ENCODE results near the gene RYK. TPM values are rescaled to one million over a fixed set of nuclear protein-coding genes. Genes with fewer than 3 reads are reported as not detected.
"Not testable (repeated sequence)": the region's sequence is repeated elsewhere in the genome, so short reads cannot be mapped to it uniquely, and the experiment has no call there.

RYK gene
- total and polyA plus RNA-seq, 2 experiments from 2014 or later: 24.9 to 94.8 TPM

GRCh38 chr3:134275110-134275509 is 24.5 kb upstream of the RYK start:
- not testable (repeated sequence) for H3K4me2 ChIP-seq; H3K36me3 Mint-ChIP-seq (ENCODE audit: low read depth); H4K20me1 ChIP-seq (replicated peaks; ENCODE audit: insufficient read depth); H3K4me1 Mint-ChIP-seq; ATAC-seq; H3K79me2 ChIP-seq (replicated peaks; ENCODE audit: insufficient read depth); H3K9me2 ChIP-seq (ENCODE audit: insufficient read depth); H3K27me3 ChIP-seq (ENCODE audit: insufficient read depth); H3K9me3 Mint-ChIP-seq; H3K27ac ChIP-seq (ENCODE audit: low read depth); H3K27me3 Mint-ChIP-seq (ENCODE audit: insufficient read depth, low read depth, poor library complexity); H3K36me3 ChIP-seq (ENCODE audit: insufficient read depth); DNase-seq (ENCODE audit: low spot score); H3K4me3 ChIP-seq; H2AFZ ChIP-seq; H3K27ac Mint-ChIP-seq; H3K4me1 ChIP-seq (ENCODE audit: insufficient read depth); H3F3A ChIP-seq (replicated peaks; ENCODE audit: low read depth); H3K4me3 Mint-ChIP-seq

GRCh38 chr3:134274571-134274970 is 23.9 kb upstream of the RYK start:
- Histone ChIP-seq H3K36me3 (ENCODE audit: insufficient read depth) (no peaks in the 10 kb centered on the region), H3K79me2 (replicated peaks; ENCODE audit: insufficient read depth) (no peaks in the 10 kb centered on the region), H3K4me1 (ENCODE audit: insufficient read depth) (no peaks in the 10 kb centered on the region), H4K20me1 (replicated peaks; ENCODE audit: insufficient read depth) (no peaks in the 10 kb centered on the region), H3F3A (replicated peaks; ENCODE audit: low read depth) (no peaks in the 10 kb centered on the region), H2AFZ (no peak overlapping the region), H3K4me2 (no peak overlapping the region), H3K9me2 (ENCODE audit: insufficient read depth) (no peaks in the 10 kb centered on the region), H3K4me3 (no peak overlapping the region), H3K27ac (ENCODE audit: low read depth) (no peak overlapping the region), H3K27me3 (ENCODE audit: insufficient read depth) (no peaks in the 10 kb centered on the region)
- DNase-seq (ENCODE audit: low spot score): no peak
- no peak overlapping the region for H3K27ac Mint-ChIP-seq
- no peak overlapping the region for H3K4me3 Mint-ChIP-seq
- no peak for ATAC-seq
- H3K4me1 Mint-ChIP-seq: 0 out of 3 replicates have a peak, but pooled peaks cover 3% of the 10 kb centered on the region
- peaks cover 3% of the 10 kb centered on the region for H3K27me3 Mint-ChIP-seq (ENCODE audit: insufficient read depth, low read depth, poor library complexity)
- TF ChIP-seq ZNF114 (CRISPR knock-in tag; IDR thresholded peaks at IDR 0.05) (no peak), EZH2 (IDR thresholded peaks at IDR 0.05; ENCODE audit: low read depth, unreplicated experiment) (no peak), EZH2phosphoT487 (IDR thresholded peaks at IDR 0.05; ENCODE audit: unreplicated experiment) (no peak), ETS1 (IDR thresholded peaks at IDR 0.05) (no peak), NANOG (IDR thresholded peaks at IDR 0.05; ENCODE audit: borderline replicate concordance) (no peak), STAT1 (IDR thresholded peaks at IDR 0.05; ENCODE audit: unreplicated experiment) (no peak)
- H3K36me3 Mint-ChIP-seq (ENCODE audit: low read depth): no peaks in the 10 kb centered on the region
- H3K9me3 Mint-ChIP-seq: no peaks in the 10 kb centered on the region

GRCh38 chr3:134267996-134268395 is 17.3 kb upstream of the RYK start:
- no peak overlapping the region for H3K4me2 ChIP-seq
- DNase-seq (ENCODE audit: low spot score): no peak
- H3K4me3 ChIP-seq: no peak overlapping the region
- peaks cover 13% of the 10 kb centered on the region for H3K9me3 Mint-ChIP-seq
- peaks cover 10% of the 10 kb centered on the region for H3K4me1 Mint-ChIP-seq
- H3K27ac ChIP-seq (ENCODE audit: low read depth): no peak overlapping the region
- H3K36me3 Mint-ChIP-seq (ENCODE audit: low read depth): 0 out of 3 replicates have a peak, but pooled peaks cover 5% of the 10 kb centered on the region
- H3K27me3 ChIP-seq (ENCODE audit: insufficient read depth): no peaks in the 10 kb centered on the region
- no peak for ATAC-seq
- H3K27ac Mint-ChIP-seq: no peak overlapping the region
- H2AFZ ChIP-seq: peak overlapping the region; percentile 12
- H3K4me1 ChIP-seq (ENCODE audit: insufficient read depth): no peaks in the 10 kb centered on the region
- H3K27me3 Mint-ChIP-seq (ENCODE audit: insufficient read depth, low read depth, poor library complexity): no peaks in the 10 kb centered on the region
- no peaks in the 10 kb centered on the region for H3K9me2 ChIP-seq (ENCODE audit: insufficient read depth)
- no peak overlapping the region for H3K4me3 Mint-ChIP-seq
- H3F3A ChIP-seq (replicated peaks; ENCODE audit: low read depth): no peaks in the 10 kb centered on the region
- H4K20me1 ChIP-seq (replicated peaks; ENCODE audit: insufficient read depth): no peaks in the 10 kb centered on the region
- no peaks in the 10 kb centered on the region for H3K36me3 ChIP-seq (ENCODE audit: insufficient read depth)
- H3K79me2 ChIP-seq (replicated peaks; ENCODE audit: insufficient read depth): no peaks in the 10 kb centered on the region
- TF ChIP-seq ETS1 (IDR thresholded peaks at IDR 0.05) (no peak), CREB1 (CRISPR knock-in tag; IDR thresholded peaks at IDR 0.05; ENCODE audit: low read depth) (no peak), EZH2phosphoT487 (IDR thresholded peaks at IDR 0.05; ENCODE audit: unreplicated experiment) (no peak), STAT1 (IDR thresholded peaks at IDR 0.05; ENCODE audit: unreplicated experiment) (no peak), CTCF (conservative IDR thresholded peaks at IDR 0.05; ENCODE audit: low read depth in 2 of 2) (no peak), EZH2 (IDR thresholded peaks at IDR 0.05; ENCODE audit: low read depth, unreplicated experiment) (no peak), JUNB (IDR thresholded peaks at IDR 0.05; ENCODE audit: unreplicated experiment) (no peak), ZNF331 (CRISPR knock-in tag; IDR thresholded peaks at IDR 0.05; ENCODE audit: low read depth) (no peak), ZNF114 (CRISPR knock-in tag; IDR thresholded peaks at IDR 0.05) (no peak), NANOG (IDR thresholded peaks at IDR 0.05; ENCODE audit: borderline replicate concordance) (no peak), REST (IDR thresholded peaks at IDR 0.05; ENCODE audit: unreplicated experiment) (no peak), POLR2AphosphoS5 (IDR thresholded peaks at IDR 0.05; ENCODE audit: low read depth) (no peak)
